ENCODE measurements around the gene NXN. TPM values are rescaled to one million over a fixed set of nuclear protein-coding genes. Genes with fewer than 3 reads are reported as not detected.
"Not testable (repeated sequence)": the region's sequence is repeated elsewhere in the genome, so short reads cannot be mapped to it uniquely, and the experiment has no call there.

NXN gene
- total RNA-seq, 1 experiment from 2014 or later, result 126 TPM

DNA sequence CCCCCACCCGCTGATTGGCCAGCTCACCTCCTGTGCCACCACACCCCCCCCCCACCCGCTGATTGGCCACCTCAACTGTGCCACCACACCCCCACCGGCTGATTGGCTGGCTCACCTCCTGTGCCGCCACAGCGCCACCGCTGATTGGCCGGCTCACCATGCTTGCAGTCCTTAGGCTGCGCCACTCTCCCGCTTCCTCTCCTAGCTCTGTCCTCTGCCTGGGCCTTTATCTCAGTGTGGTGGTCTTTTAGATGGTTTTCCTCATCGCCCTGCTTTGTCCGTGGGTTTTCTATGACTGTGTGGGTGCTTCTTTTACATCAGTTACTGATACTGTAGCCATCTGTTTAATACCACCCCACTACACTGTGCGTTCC is 188.7 kb downstream of the NXN start:
- POLR2A ChIA-PET; H3K36me3 ChIP-seq (ENCODE audit: control insufficient read depth, insufficient read depth, low read length); intact Hi-C loops (cut with micrococcal nuclease; ENCODE audit: unreplicated experiment); H3K4me3 ChIP-seq (ENCODE audit: low read depth in 2 of 2, low read length in 2 of 2); H3K9me3 ChIP-seq (ENCODE audit: control insufficient read depth, insufficient read depth, low read depth, low read length); BruUV-seq (replicated peaks); DNase-seq (ENCODE audit: low read depth, low spot score); in situ Hi-C loops (cut with HindIII; ENCODE audit: low pct_unique_long_range_greater_than_20kb, low sequenced_read_pairs); CTCF ChIA-PET; H3K27ac ChIP-seq (ENCODE audit: low read length); H3K27me3 ChIP-seq (ENCODE audit: control insufficient read depth, insufficient read depth, low read length); ATAC-seq: not testable (repeated sequence)
- H3K4me1 ChIP-seq (ENCODE audit: control insufficient read depth, insufficient read depth, low read length), result peaks cover 17% of the 10 kb centered on the region

DNA sequence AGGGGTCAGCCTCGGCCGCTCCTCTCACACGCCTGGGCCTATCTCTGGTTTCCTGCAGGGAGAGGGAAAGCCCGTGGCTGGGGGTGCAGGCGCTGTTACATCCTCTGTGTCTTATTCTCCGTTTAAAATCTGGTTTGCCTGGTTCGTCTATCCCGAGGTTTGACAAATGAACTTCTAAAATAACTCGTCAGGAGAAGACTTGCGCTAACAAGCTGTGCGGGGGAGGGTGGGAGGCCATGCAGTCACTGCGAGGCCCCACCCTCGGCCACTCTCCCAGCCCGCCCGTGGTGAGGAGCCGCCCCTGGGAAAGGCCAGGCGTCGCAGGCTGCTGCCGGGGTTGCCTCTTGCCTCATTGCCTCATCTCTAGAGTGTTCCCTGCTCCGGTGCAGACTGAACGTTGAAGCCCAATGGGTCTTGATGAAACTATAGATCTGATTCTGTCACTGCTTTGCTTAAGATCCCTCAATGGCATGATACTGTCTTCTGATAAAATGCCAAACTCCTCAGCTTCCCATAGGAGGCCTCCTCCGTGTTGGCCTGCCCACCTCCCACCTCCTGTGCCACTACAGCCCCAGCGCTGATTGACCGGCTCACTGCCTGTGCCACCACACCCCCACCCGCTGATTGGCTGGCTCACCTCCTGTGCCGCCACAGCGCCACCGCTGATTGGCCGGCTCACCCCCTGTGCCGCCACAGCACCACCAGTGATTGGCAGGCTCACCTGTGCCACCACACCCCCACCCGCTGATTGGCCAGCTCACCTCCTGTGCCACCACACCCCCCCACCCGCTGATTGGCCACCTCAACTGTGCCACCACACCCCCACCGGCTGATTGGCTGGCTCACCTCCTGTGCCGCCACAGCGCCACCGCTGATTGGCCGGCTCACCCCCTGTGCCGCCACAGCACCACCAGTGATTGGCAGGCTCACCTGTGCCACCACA is 189.4 kb downstream of the NXN start:
- DNase-seq (ENCODE audit: low read depth, low spot score); BruUV-seq (replicated peaks); in situ Hi-C loops (cut with HindIII; ENCODE audit: low pct_unique_long_range_greater_than_20kb, low sequenced_read_pairs); H3K27ac ChIP-seq (ENCODE audit: low read length); H3K4me3 ChIP-seq (ENCODE audit: low read depth in 2 of 2, low read length in 2 of 2); POLR2A ChIA-PET; intact Hi-C loops (cut with micrococcal nuclease; ENCODE audit: unreplicated experiment); H3K9me3 ChIP-seq (ENCODE audit: control insufficient read depth, insufficient read depth, low read depth, low read length); CTCF ChIA-PET; H3K27me3 ChIP-seq (ENCODE audit: control insufficient read depth, insufficient read depth, low read length); H3K36me3 ChIP-seq (ENCODE audit: control insufficient read depth, insufficient read depth, low read length): not testable (repeated sequence)
- ATAC-seq, result peak; percentile 49
- peaks cover 11% of the 10 kb centered on the region for H3K4me1 ChIP-seq (ENCODE audit: control insufficient read depth, insufficient read depth, low read length)

DNA sequence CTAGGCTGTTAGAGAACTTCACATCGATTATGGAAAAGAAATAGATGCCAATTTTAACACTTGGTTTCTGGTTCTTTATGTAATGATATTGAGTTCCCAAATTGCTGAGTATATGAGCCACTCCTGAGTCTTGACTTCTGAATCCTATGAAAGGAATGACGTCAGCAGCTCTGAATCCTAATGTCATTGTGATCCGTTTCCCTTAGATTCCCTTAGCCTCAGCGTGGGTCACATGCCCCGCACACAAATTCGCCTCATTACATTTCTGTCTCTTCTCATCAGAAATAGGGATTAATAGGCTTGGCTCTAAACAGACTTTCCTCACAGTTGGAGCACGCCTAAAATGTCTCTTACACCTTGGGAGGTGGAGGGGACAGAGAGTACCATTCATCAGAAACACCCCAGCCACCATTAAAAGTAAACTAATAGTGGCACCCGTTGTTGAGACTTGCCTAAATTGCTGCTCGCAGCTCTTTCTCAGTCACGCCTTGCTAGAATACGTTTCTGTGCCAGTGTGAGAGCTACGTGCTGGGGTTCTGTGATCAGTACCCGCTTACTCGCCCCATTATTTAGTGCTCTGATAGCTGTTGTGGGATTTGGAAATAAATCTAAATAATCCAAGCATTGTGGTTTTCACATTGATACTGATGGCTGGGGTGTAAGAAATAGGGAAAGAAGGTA is 190.3 kb downstream of the NXN start:
- no TSS peak for BruUV-seq (replicated peaks)
- CTCF ChIA-PET, result interaction anchor here (0.8 kb wide), 1 partner anchor 192 kb away, joined by 3 read pairs; no protein-coding TSS in a partner anchor

More for the DNA sequence above, 190.3 kb downstream of the NXN start:
- Histone ChIP-seq H3K36me3 (ENCODE audit: control insufficient read depth, insufficient read depth, low read length) (no peaks in the 10 kb centered on the region; the same call in 1 of the 2 replicates), H3K27me3 (ENCODE audit: control insufficient read depth, insufficient read depth, low read length) (no peaks in the 10 kb centered on the region), H3K9me3 (ENCODE audit: control insufficient read depth, insufficient read depth, low read depth, low read length) (no peaks in the 10 kb centered on the region), H3K27ac (ENCODE audit: low read length) (no peak overlapping the region), H3K4me3 (ENCODE audit: low read depth in 2 of 2, low read length in 2 of 2) (no peak overlapping the region), H3K4me1 (ENCODE audit: control insufficient read depth, insufficient read depth, low read length) (peaks cover 6% of the 10 kb centered on the region; the same call in 1 of the 2 replicates)
- POLR2A ChIA-PET, result no interaction called here
- no peak for DNase-seq (ENCODE audit: low read depth, low spot score)
- intact Hi-C loops (cut with micrococcal nuclease; ENCODE audit: unreplicated experiment) (no loop called here), in situ Hi-C loops (cut with HindIII; ENCODE audit: low pct_unique_long_range_greater_than_20kb, low sequenced_read_pairs) (no loop called here)
- ATAC-seq, result no peak
- TF ChIP-seq TCF7L2 (IDR thresholded peaks at IDR 0.05; ENCODE audit: low read depth, low read length) (no peak), POLR2AphosphoS5 (IDR thresholded peaks at IDR 0.05; ENCODE audit: low read depth, low read length) (peak; percentile 35; the same call in 1 of the 2 replicates), SIN3A (IDR thresholded peaks at IDR 0.05; ENCODE audit: borderline replicate concordance, insufficient read depth, low read depth, low read length) (no peak)
- TF ChIP-seq, protein P1, sequence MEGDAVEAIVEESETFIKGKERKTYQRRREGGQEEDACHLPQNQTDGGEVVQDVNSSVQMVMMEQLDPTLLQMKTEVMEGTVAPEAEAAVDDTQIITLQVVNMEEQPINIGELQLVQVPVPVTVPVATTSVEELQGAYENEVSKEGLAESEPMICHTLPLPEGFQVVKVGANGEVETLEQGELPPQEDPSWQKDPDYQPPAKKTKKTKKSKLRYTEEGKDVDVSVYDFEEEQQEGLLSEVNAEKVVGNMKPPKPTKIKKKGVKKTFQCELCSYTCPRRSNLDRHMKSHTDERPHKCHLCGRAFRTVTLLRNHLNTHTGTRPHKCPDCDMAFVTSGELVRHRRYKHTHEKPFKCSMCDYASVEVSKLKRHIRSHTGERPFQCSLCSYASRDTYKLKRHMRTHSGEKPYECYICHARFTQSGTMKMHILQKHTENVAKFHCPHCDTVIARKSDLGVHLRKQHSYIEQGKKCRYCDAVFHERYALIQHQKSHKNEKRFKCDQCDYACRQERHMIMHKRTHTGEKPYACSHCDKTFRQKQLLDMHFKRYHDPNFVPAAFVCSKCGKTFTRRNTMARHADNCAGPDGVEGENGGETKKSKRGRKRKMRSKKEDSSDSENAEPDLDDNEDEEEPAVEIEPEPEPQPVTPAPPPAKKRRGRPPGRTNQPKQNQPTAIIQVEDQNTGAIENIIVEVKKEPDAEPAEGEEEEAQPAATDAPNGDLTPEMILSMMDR (IDR thresholded peaks at IDR 0.05), result no peak
- TF ChIP-seq, protein P2, sequence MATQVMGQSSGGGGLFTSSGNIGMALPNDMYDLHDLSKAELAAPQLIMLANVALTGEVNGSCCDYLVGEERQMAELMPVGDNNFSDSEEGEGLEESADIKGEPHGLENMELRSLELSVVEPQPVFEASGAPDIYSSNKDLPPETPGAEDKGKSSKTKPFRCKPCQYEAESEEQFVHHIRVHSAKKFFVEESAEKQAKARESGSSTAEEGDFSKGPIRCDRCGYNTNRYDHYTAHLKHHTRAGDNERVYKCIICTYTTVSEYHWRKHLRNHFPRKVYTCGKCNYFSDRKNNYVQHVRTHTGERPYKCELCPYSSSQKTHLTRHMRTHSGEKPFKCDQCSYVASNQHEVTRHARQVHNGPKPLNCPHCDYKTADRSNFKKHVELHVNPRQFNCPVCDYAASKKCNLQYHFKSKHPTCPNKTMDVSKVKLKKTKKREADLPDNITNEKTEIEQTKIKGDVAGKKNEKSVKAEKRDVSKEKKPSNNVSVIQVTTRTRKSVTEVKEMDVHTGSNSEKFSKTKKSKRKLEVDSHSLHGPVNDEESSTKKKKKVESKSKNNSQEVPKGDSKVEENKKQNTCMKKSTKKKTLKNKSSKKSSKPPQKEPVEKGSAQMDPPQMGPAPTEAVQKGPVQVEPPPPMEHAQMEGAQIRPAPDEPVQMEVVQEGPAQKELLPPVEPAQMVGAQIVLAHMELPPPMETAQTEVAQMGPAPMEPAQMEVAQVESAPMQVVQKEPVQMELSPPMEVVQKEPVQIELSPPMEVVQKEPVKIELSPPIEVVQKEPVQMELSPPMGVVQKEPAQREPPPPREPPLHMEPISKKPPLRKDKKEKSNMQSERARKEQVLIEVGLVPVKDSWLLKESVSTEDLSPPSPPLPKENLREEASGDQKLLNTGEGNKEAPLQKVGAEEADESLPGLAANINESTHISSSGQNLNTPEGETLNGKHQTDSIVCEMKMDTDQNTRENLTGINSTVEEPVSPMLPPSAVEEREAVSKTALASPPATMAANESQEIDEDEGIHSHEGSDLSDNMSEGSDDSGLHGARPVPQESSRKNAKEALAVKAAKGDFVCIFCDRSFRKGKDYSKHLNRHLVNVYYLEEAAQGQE (IDR thresholded peaks at IDR 0.05; ENCODE audit: insufficient read depth in 1 of 2, low read depth in 2 of 2, low read length in 1 of 2), result no peak

Measured in Panc1 (cell line).